HCT116 (cell line): ENCODE measurements around the gene SH2D2A. TPM values are rescaled to one million over a fixed set of nuclear protein-coding genes. Genes with fewer than 3 reads are reported as not detected.

Experiments used
- ATAC-seq: fragments of 200-7000 bp; cut with Tn5 transposase; 2 replicates; pipeline ENCODE4 v1.9.1; 2020; ENCODE audit warnings: mild to moderate bottlenecking, moderate library complexity
- BruUV-seq: library from RNA; stranded (reverse); fragments of 400-500 nt; replicated peaks from 2 replicates; lab custom pipeline; 2021; lab: Mats Ljungman, UMichigan
- CTCF ChIA-PET: fragments of 300-600 bp; sonication (Branson Sonifier 250); formaldehyde crosslinking; loops from one replicate; lab custom pipeline; 2021; ENCODE audit warnings: antibody characterized with exemption; lab: Charles Lee
- POLR2A ChIA-PET: fragments of 300-600, 350-600 bp; sonication (Branson Sonifier 250); formaldehyde crosslinking; loops from one replicate; lab custom pipeline; 2021; ENCODE audit warnings: antibody characterized with exemption; lab: Charles Lee
- RAD21 ChIA-PET, 2 experiments: fragments of 300-600 bp; sonication (Branson Sonifier 250); formaldehyde crosslinking; loops; one replicate each; lab custom pipeline; 2023; ENCODE audit warnings: low total read pairs in 2 of 2; ENCODE audit not compliant: uncharacterized antibody in 2 of 2, unreplicated experiment in 2 of 2, low non-redundant PET in 1 of 2; lab: Charles Lee
- DNase-seq: peaks from one replicate; pipeline ENCODE4 v3.0.0-alpha.2; 2010; ENCODE audit warnings: low read depth, low spot score
- H2AFZ ChIP-seq: fragments of 200-600 bp; shearing (Covaris generic), sonication (generic); 2 replicates; pipeline ENCODE4 v1.6.1; 2017; ENCODE audit warnings: low read depth, mixed run types, mixed read lengths, antibody characterized with exemption, low read length; ENCODE audit not compliant: poor library complexity, severe bottlenecking
- H3K27ac ChIP-seq: 2 replicates; pipeline ENCODE4 v1.5.1; 2012; ENCODE audit warnings: low read depth, low read length
- H3K27me3 ChIP-seq: fragments of 200-600 bp; sonication (generic); 2 replicates; pipeline ENCODE4 v1.6.1; 2016; ENCODE audit warnings: mixed run types, low read length, mixed read lengths; ENCODE audit not compliant: insufficient read depth
- H3K36me3 ChIP-seq, 2 experiments: fragments of 200-500 bp in 1 of 2; fragments of 200-600 bp in 1 of 2; sonication (Bioruptor generic) in 1 of 2; sonication (generic) in 1 of 2; 2 replicates each; pipeline versions ENCODE4 v1.5.1 to v1.6.1; 2014 to 2016; ENCODE audit warnings: low read length in 2 of 2, inconsistent platforms in 1 of 2, mixed read lengths in 1 of 2, mixed run types in 1 of 2; ENCODE audit not compliant: insufficient read depth in 2 of 2, control insufficient read depth in 1 of 2
- H3K4me1 ChIP-seq, 2 experiments: fragments of 200-600 bp in 1 of 2; sonication (generic) in 1 of 2; 2 replicates each; pipeline versions ENCODE4 v1.5.1 to v1.6.1; 2012 to 2017; ENCODE audit warnings: low read length in 2 of 2, inconsistent platforms in 1 of 2, mild to moderate bottlenecking in 1 of 2, mixed read lengths in 1 of 2, mixed run types in 1 of 2, moderate library complexity in 1 of 2; ENCODE audit not compliant: insufficient read depth in 2 of 2, control insufficient read depth in 1 of 2
- H3K4me2 ChIP-seq: fragments of 200-600 bp; sonication (generic); 2 replicates; pipeline ENCODE4 v1.6.1; 2017; ENCODE audit warnings: mixed run types, low read length, mixed read lengths
- H3K4me3 ChIP-seq, 2 experiments: fragments of 200-600 bp in 1 of 2; sonication (generic) in 1 of 2; replicated peaks in 1 of 2; 2 replicates each; pipeline ENCODE4 v1.5.1; 2011 to 2016; ENCODE audit warnings: low read length in 2 of 2, control low read depth in 1 of 2, low read depth in 1 of 2, mild to moderate bottlenecking in 1 of 2, mixed read lengths in 1 of 2, mixed run types in 1 of 2
- H3K79me2 ChIP-seq: fragments of 200-600 bp; sonication (generic); 2 replicates; pipeline ENCODE4 v1.6.1; 2017; ENCODE audit warnings: mild to moderate bottlenecking, mixed run types, low read length, moderate library complexity, mixed read lengths; ENCODE audit not compliant: insufficient read depth
- H3K9ac ChIP-seq: fragments of 200-600 bp; sonication (generic); 2 replicates; pipeline ENCODE4 v1.6.1; 2016; ENCODE audit warnings: low read length, mixed read lengths
- H3K9me2 ChIP-seq: fragments of 200-600 bp; sonication (generic), shearing (Covaris generic); 2 replicates; pipeline ENCODE4 v1.6.1; 2017; ENCODE audit warnings: mixed run types, mild to moderate bottlenecking, moderate library complexity; ENCODE audit not compliant: insufficient read depth
- H3K9me3 ChIP-seq, 2 experiments: fragments of 200-500 bp in 1 of 2; fragments of 200-600 bp in 1 of 2; sonication (Bioruptor generic) in 1 of 2; sonication (generic) in 1 of 2; 2 replicates each; pipeline ENCODE4 v1.6.1; 2014 to 2017; ENCODE audit warnings: low read length in 2 of 2, mixed read lengths in 2 of 2, inconsistent platforms in 1 of 2, low read depth in 1 of 2, mild to moderate bottlenecking in 1 of 2, mixed run types in 1 of 2, moderate library complexity in 1 of 2; ENCODE audit not compliant: control insufficient read depth in 1 of 2, insufficient read depth in 1 of 2
- H4K20me1 ChIP-seq: fragments of 200-600 bp; sonication (generic), shearing (Covaris generic); 2 replicates; pipeline ENCODE4 v1.6.1; 2017; ENCODE audit warnings: mixed run types, mild to moderate bottlenecking, moderate library complexity; ENCODE audit not compliant: insufficient read depth
- CBX3 ChIP-seq: IDR thresholded peaks from 2 replicates; pipeline ENCODE4 v1.6.1; 2012; ENCODE audit warnings: low read depth
- EGR1 ChIP-seq: IDR thresholded peaks from 2 replicates; pipeline ENCODE4 v1.6.1; 2012; ENCODE audit warnings: low read depth
- MAX ChIP-seq: IDR thresholded peaks from 2 replicates; pipeline ENCODE4 v1.6.1; 2012
- RAD21 ChIP-seq: IDR thresholded peaks from 2 replicates; pipeline ENCODE4 v1.6.1; 2012; ENCODE audit warnings: low read depth, mild to moderate bottlenecking
- REST ChIP-seq: IDR thresholded peaks from 2 replicates; pipeline ENCODE4 v1.6.1; 2012; ENCODE audit warnings: low read depth
- SP1 ChIP-seq: IDR thresholded peaks from 2 replicates; pipeline ENCODE4 v1.6.1; 2012; ENCODE audit warnings: low read depth
- intact Hi-C: fragments of 100-400 bp; cut with micrococcal nuclease; formaldehyde crosslinking; loops from 2 replicates; pipeline ENCODE4 v1.10.0; 2022
- total RNA-seq: library from RNA; stranded (reverse); gene quantifications from one replicate; pipeline ENCODE4 v1.2.1, GENCODE V29; 2021; ENCODE audit not compliant: unreplicated experiment

The SH2D2A gene
- total RNA-seq, 1 experiment from 2014 or later, result 4.8 TPM

- BruUV-seq, result no TSS peak
- H3K36me3 ChIP-seq, result peaks cover 10 to 12% of the 10 kb centered on the region in 2 experiments; a peak in 3 of 4 replicates
- H3K9me2 ChIP-seq, result no peaks in the 10 kb centered on the region
- ChIA-PET RAD21 (interaction anchor here in 1 of 2 experiments (0.6 kb wide), 1 partner anchor 44 kb away, joined by 4 read pairs; no protein-coding TSS in a partner anchor), CTCF (no interaction called here), POLR2A (interaction anchor here (1.2 kb wide), 1 partner anchor 9 kb away, joined by 3 read pairs; no protein-coding TSS in a partner anchor)
- TF ChIP-seq EGR1, result no peak
- TF ChIP-seq RAD21, result no peak
- TF ChIP-seq CBX3, result no peak
- no peak for TF ChIP-seq REST
- no peak for TF ChIP-seq SP1
- no peak for TF ChIP-seq MAX
- H3K4me3 ChIP-seq, result no peak overlapping the region
- H3K4me1 ChIP-seq, result no peaks in the 10 kb centered on the region
- no peak overlapping the region for H3K27ac ChIP-seq
- H3K27me3 ChIP-seq, result no peaks in the 10 kb centered on the region
- H2AFZ ChIP-seq, result no peak overlapping the region
- intact Hi-C loops, result no loop called here
- H3K79me2 ChIP-seq, result no peaks in the 10 kb centered on the region
- no peak overlapping the region for H3K4me2 ChIP-seq
- H4K20me1 ChIP-seq, result no peaks in the 10 kb centered on the region
- ATAC-seq, result no peak
- H3K9ac ChIP-seq, result no peak overlapping the region
- no peak for DNase-seq
- H3K9me3 ChIP-seq, result no peaks in the 10 kb centered on the region
These were observed 11.9 kb downstream of the SH2D2A start for GRCh38 chr1:156804572-156805243.
